B cell (primary cell): Measurements from ENCODE around the gene ZMYND12. TPM values are rescaled to one million over a fixed set of nuclear protein-coding genes. Genes with fewer than 3 reads are reported as not detected.

ENCODE experiments used
- ATAC-seq: fragments of 200-7000 bp; cut with Tn5 transposase; one replicate; pipeline ENCODE4 v1.10.0; 2021; ENCODE audit warnings: low read depth, mild to moderate bottlenecking, moderate number of reproducible peaks, moderate library complexity
- CTCF ChIA-PET: fragments of 350-600 bp; sonication (Branson Sonifier 250); formaldehyde crosslinking; loops from one replicate; lab custom pipeline; 2021; ENCODE audit warnings: antibody characterized with exemption, inconsistent platforms; lab: Charles Lee
- POLR2A ChIA-PET: fragments of 350-600 bp; sonication (Branson Sonifier 250); formaldehyde crosslinking; loops from one replicate; lab custom pipeline; 2021; ENCODE audit warnings: antibody characterized with exemption; lab: Charles Lee
- DNase-seq: peaks from one replicate; pipeline ENCODE4 v3.0.0; 2013
- H2AFZ ChIP-seq: 2 replicates; pipeline ENCODE4 v1.6.1; 2012; ENCODE audit warnings: mild to moderate bottlenecking, low read depth, low read length; ENCODE audit not compliant: insufficient read depth, poor library complexity, severe bottlenecking
- H3K27ac ChIP-seq, 2 donors: 1 replicate in 1 of 2; 2 replicates in 1 of 2; pipeline ENCODE4 v1.5.1; 2012 to 2013; ENCODE audit warnings: low read length in 2 of 2, mild to moderate bottlenecking in 2 of 2, moderate library complexity in 1 of 2
- H3K27me3 ChIP-seq, 4 experiments: fragments of 200-600 bp in 1 of 4; sonication (generic) in 1 of 4; replicated peaks in 1 of 4; 1 replicate in 2 of 4; 2 replicates in 2 of 4; pipeline versions ENCODE4 v1.6.1 to v1.7.0; 2013 to 2016; ENCODE audit warnings: low read length in 3 of 4, mild to moderate bottlenecking in 2 of 4, mixed read lengths in 1 of 4, moderate library complexity in 1 of 4; ENCODE audit not compliant: insufficient read depth in 4 of 4, control insufficient read depth in 3 of 4; ENCODE audit errors: control extremely low read depth in 1 of 4
- H3K36me3 ChIP-seq, 2 experiments: replicated peaks in 1 of 2; 1 replicate in 1 of 2; 2 replicates in 1 of 2; pipeline versions ENCODE4 v1.6.1 to v1.7.1; 2013; ENCODE audit warnings: low read length in 1 of 2; ENCODE audit not compliant: insufficient read depth in 2 of 2, control insufficient read depth in 1 of 2; ENCODE audit errors: control extremely low read depth in 1 of 2, extremely low read depth in 1 of 2
- H3K4me1 ChIP-seq, 2 donors: fragments of 200-600 bp in 1 of 2; sonication (generic) in 1 of 2; 1 replicate in 1 of 2; 2 replicates in 1 of 2; pipeline versions ENCODE4 v1.5.1 to v1.6.1; 2013 to 2017; ENCODE audit warnings: low read length in 2 of 2; ENCODE audit not compliant: control insufficient read depth in 2 of 2, insufficient read depth in 2 of 2
- H3K4me2 ChIP-seq: replicated peaks from 2 replicates; pipeline ENCODE3; 2012; ENCODE audit warnings: mild to moderate bottlenecking, low read depth, low read length; ENCODE audit not compliant: poor library complexity, severe bottlenecking
- H3K4me3 ChIP-seq, 5 experiments: fragments of 200-600 bp in 1 of 5; sonication (generic) in 1 of 5; 1 replicate in 3 of 5; 2 replicates in 2 of 5; pipeline versions ENCODE4 v1.5.1 to v1.7.0; 2011 to 2016; ENCODE audit warnings: low read length in 4 of 5, mild to moderate bottlenecking in 4 of 5, low read depth in 2 of 5, control low read depth in 1 of 5, moderate library complexity in 1 of 5; ENCODE audit not compliant: insufficient read depth in 1 of 5; ENCODE audit errors: control extremely low read depth in 1 of 5, extremely low read depth in 1 of 5
- H3K79me2 ChIP-seq: fragments of 200-600 bp; sonication (generic); one replicate; pipeline ENCODE4 v1.6.0; 2016; ENCODE audit warnings: low read length; ENCODE audit not compliant: control insufficient read depth, insufficient read depth
- H3K9ac ChIP-seq: fragments of 200-600 bp; sonication (generic); 2 replicates; pipeline ENCODE4 v1.6.1; 2017; ENCODE audit warnings: mild to moderate bottlenecking, low read length, moderate library complexity
- H3K9me3 ChIP-seq, 3 donors: one replicate each; pipeline versions ENCODE4 v1.6.1 to v1.7.1; 2013; ENCODE audit warnings: low read length in 2 of 3; ENCODE audit not compliant: control insufficient read depth in 2 of 3, insufficient read depth in 1 of 3; ENCODE audit errors: control extremely low read depth in 1 of 3
- H4K20me1 ChIP-seq: 2 replicates; pipeline ENCODE4 v1.6.0; 2012; ENCODE audit warnings: mild to moderate bottlenecking, low read length; ENCODE audit not compliant: insufficient read depth, control insufficient read depth, poor library complexity, severe bottlenecking
- H3K27ac Mint-ChIP-seq: one replicate; pipeline ENCODE4 v1.8.0; 2021; ENCODE audit warnings: mixed read lengths
- H3K27me3 Mint-ChIP-seq: one replicate; pipeline ENCODE4 v1.8.0; 2021; ENCODE audit warnings: mixed read lengths
- H3K4me1 Mint-ChIP-seq: one replicate; pipeline ENCODE4 v1.8.0; 2021; ENCODE audit warnings: mixed read lengths
- H3K4me3 Mint-ChIP-seq: one replicate; pipeline ENCODE4 v1.8.0; 2021; ENCODE audit warnings: mixed read lengths
- H3K9me3 Mint-ChIP-seq: one replicate; pipeline ENCODE4 v1.8.0; 2022; ENCODE audit warnings: mixed read lengths; ENCODE audit not compliant: insufficient read depth
- CTCF ChIP-seq: fragments of 200-600 bp; IDR thresholded peaks from one replicate; pipeline ENCODE4 v1.8.0; 2022; ENCODE audit warnings: antibody characterized with exemption, mild to moderate bottlenecking
- EZH2 ChIP-seq: IDR thresholded peaks from 2 replicates; pipeline ENCODE4 v1.6.1; 2012; ENCODE audit warnings: borderline replicate concordance, low read depth, mild to moderate bottlenecking, moderate library complexity, low read length; ENCODE audit not compliant: insufficient read depth, poor library complexity, severe bottlenecking
- WGBS: methylation state at CpG from one replicate; pipeline ENCODE4 v1.1.5; 2013; ENCODE audit warnings: missing lambda C conversion rate; ENCODE audit not compliant: insufficient coverage; 5-methylcytosine and 5-hydroxymethylcytosine counted together
- intact Hi-C: fragments of 100-400 bp; cut with micrococcal nuclease; formaldehyde crosslinking; loops from one replicate; pipeline ENCODE4 v1.10.0; 2022
- polyA plus RNA-seq: library from polyadenylated mRNA; depleted of rRNA; stranded (reverse); fragments of >200 nt; gene quantifications from 2 replicates; pipeline ENCODE4 v1.2.3, GENCODE V29; 2012
- total RNA-seq, 2 donors: library from RNA; stranded (reverse); fragments of 120-200 nt in 1 of 2; gene quantifications; 1 replicate in 1 of 2; 2 replicates in 1 of 2; pipeline versions ENCODE4 v1.2.3 to v1.2.4, GENCODE V29; 2013 to 2022

The ZMYND12 gene
- total and polyA plus RNA-seq, 2 donors (not counting 1 experiment from before 2014, with no cell fraction given) = 0.34 to 0.79 TPM

- CTCF ChIA-PET = no interaction called here
- no peak for DNase-seq
- no peaks in the 10 kb centered on the region for H3K4me1 Mint-ChIP-seq
- Histone ChIP-seq H2AFZ (no peak overlapping the region), H3K36me3 (no peaks in the 10 kb centered on the region), H3K27me3 (no peaks in the 10 kb centered on the region), H3K79me2 (no peaks in the 10 kb centered on the region), H3K4me3 (no peak overlapping the region), H3K4me2 (no peak overlapping the region), H3K9ac (no peak overlapping the region), H4K20me1 (no peaks in the 10 kb centered on the region), H3K4me1 (no peaks in the 10 kb centered on the region), H3K27ac (no peak overlapping the region), H3K9me3 (no peaks in the 10 kb centered on the region)
- no peak overlapping the region for H3K27ac Mint-ChIP-seq
- no peak for ATAC-seq
- no peaks in the 10 kb centered on the region for H3K9me3 Mint-ChIP-seq
- H3K27me3 Mint-ChIP-seq = no peaks in the 10 kb centered on the region
- POLR2A ChIA-PET = no interaction called here
- TF ChIP-seq CTCF (no peak), EZH2 (no peak)
- intact Hi-C loops = no loop called here
- H3K4me3 Mint-ChIP-seq = no peak overlapping the region
- 75% methylated on average over 1 of the region's 2 CpGs for WGBS
These were observed 13.2 kb downstream of the ZMYND12 start for GRCh38 chr1:42442662-42443061.

- Mint-ChIP-seq H3K27me3 (peaks cover 4% of the 10 kb centered on the region), H3K4me3 (no peak overlapping the region), H3K9me3 (no peaks in the 10 kb centered on the region), H3K4me1 (no peaks in the 10 kb centered on the region), H3K27ac (no peak overlapping the region)
- no CpG with 5 or more reads among the region's 2 CpGs for WGBS
- intact Hi-C loops = no loop called here
- no peaks in the 10 kb centered on the region for H3K27me3 ChIP-seq
- no peak overlapping the region for H3K9ac ChIP-seq
- no peaks in the 10 kb centered on the region for H3K36me3 ChIP-seq
- H3K4me1 ChIP-seq = no peaks in the 10 kb centered on the region
- H3K9me3 ChIP-seq = no peaks in the 10 kb centered on the region
- no peak overlapping the region for H3K27ac ChIP-seq
- ATAC-seq (no peak), DNase-seq (no peak)
- no peaks in the 10 kb centered on the region for H4K20me1 ChIP-seq
- H3K79me2 ChIP-seq = no peaks in the 10 kb centered on the region
- ChIA-PET CTCF (no interaction called here), POLR2A (no interaction called here)
- no peak overlapping the region for H2AFZ ChIP-seq
- H3K4me3 ChIP-seq = no peak overlapping the region
- no peak for TF ChIP-seq EZH2
- no peak for TF ChIP-seq CTCF
- H3K4me2 ChIP-seq = no peak overlapping the region
These were observed 15.9 kb downstream of the ZMYND12 start for GRCh38 chr1:42439940-42440339.
